T47D (cell line): ENCODE results near the gene KIF1B.
A peak's percentile ranks its signal among the peaks of the same experiment; 100 is the strongest.

Source experiments
- DNase-seq, 2 experiments: peaks; one replicate each; pipeline versions ENCODE4 v3.0.0 to v3.0.0-alpha.2; 2011 to 2012; ENCODE audit warnings: low read depth in 1 of 2, low spot score in 1 of 2
- JUND ChIP-seq: IDR thresholded peaks from 2 replicates; pipeline ENCODE4 v1.6.1; 2012; ENCODE audit warnings: low read depth
- in situ Hi-C: cut with HindIII; loops from 2 replicates; pipeline ENCODE4 v1.10.0; 2016; ENCODE audit warnings: low sequenced_read_pairs, low pct_unique_long_range_greater_than_20kb

The KIF1B gene

GRCh38 chr1:10429868-10430215, 219.5 kb downstream of the KIF1B start:
- in situ Hi-C loops, result no loop called here
- DNase-seq, result peak in 1 of 2 experiments; percentile 5
- TF ChIP-seq JUND, result no peak

GRCh38 chr1:10430216-10431069, 220.1 kb downstream of the KIF1B start, which contains the start of gene CENPS:
Gene CENPS (plus strand): TSS chr1:10430433. CDS start chr1:10430518, 85 bp downstream.
- TF ChIP-seq JUND, result no peak
- in situ Hi-C loops, result no loop called here
- peak; percentile 83 to 88 for DNase-seq
